Activated T-helper 1 cell treated with anti-CD3 and anti-CD28 coated beads, Interleukin-12 subunit alpha, Interleukin-12 subunit beta, Interleukin-2, Interleukin-4 antibody, amounts not matched to agents 30 ng/mL and 10 ng/mL and 1 ng/mL, durations not matched to agents 14 hours and 24 hours and 36 hours (primary cell): ENCODE results near the gene C3orf80. TPM values are rescaled to one million over a fixed set of nuclear protein-coding genes. Genes with fewer than 3 reads are reported as not detected.
A peak's percentile ranks its signal among the peaks of the same experiment; 100 is the strongest.
"Not testable (repeated sequence)": the region's sequence is repeated elsewhere in the genome, so short reads cannot be mapped to it uniquely, and the experiment has no call there.

Source experiments
- DNase-seq: peaks from one replicate; pipeline ENCODE4 v3.0.0; 2021; ENCODE audit warnings: low spot score
- H3K27ac Mint-ChIP-seq: one replicate; pipeline ENCODE4 v1.8.0; 2021; ENCODE audit warnings: mild to moderate bottlenecking, mixed read lengths
- H3K27me3 Mint-ChIP-seq: one replicate; pipeline ENCODE4 v1.8.0; 2022; ENCODE audit warnings: mild to moderate bottlenecking, moderate library complexity, mixed read lengths; ENCODE audit not compliant: insufficient read depth
- H3K36me3 Mint-ChIP-seq: one replicate; pipeline ENCODE4 v1.8.0; 2021; ENCODE audit warnings: low read depth, mixed read lengths
- H3K4me1 Mint-ChIP-seq: one replicate; pipeline ENCODE4 v1.8.0; 2021; ENCODE audit warnings: low read depth, mixed read lengths
- H3K4me3 Mint-ChIP-seq: one replicate; pipeline ENCODE4 v1.8.0; 2021; ENCODE audit warnings: mild to moderate bottlenecking, moderate library complexity, mixed read lengths
- H3K9me3 Mint-ChIP-seq: one replicate; pipeline ENCODE4 v1.8.0; 2021; ENCODE audit warnings: mixed read lengths
- intact Hi-C: fragments of 100-400 bp; cut with micrococcal nuclease; formaldehyde crosslinking; loops from one replicate; pipeline ENCODE4 v1.15.1; 2024
- total RNA-seq: library from RNA; stranded (reverse); gene quantifications from 2 replicates; pipeline ENCODE4 v1.2.3, GENCODE V29; 2022

Gene C3orf80
- total RNA-seq, 1 donor from 2014 or later, result 0.18 TPM

- intact Hi-C loops, result no loop called here
- Mint-ChIP-seq H3K9me3 (no peaks in the 10 kb centered on the region), H3K36me3 (no peaks in the 10 kb centered on the region), H3K27me3 (peaks cover 57% of the 10 kb centered on the region), H3K4me3 (no peak overlapping the region), H3K27ac (no peak overlapping the region), H3K4me1 (peaks cover 7% of the 10 kb centered on the region)
- no peak for DNase-seq
Observed at GRCh38 chr3:160221019-160221418, 4.2 kb upstream of the C3orf80 start.

- H3K27me3 Mint-ChIP-seq, result peaks cover 62% of the 10 kb centered on the region
- H3K4me3 Mint-ChIP-seq, result peak overlapping the region; percentile 77
- intact Hi-C loops, result no loop called here
- no peak overlapping the region for H3K27ac Mint-ChIP-seq
- no peaks in the 10 kb centered on the region for H3K36me3 Mint-ChIP-seq
- DNase-seq, result no peak
- peaks cover 14% of the 10 kb centered on the region for H3K4me1 Mint-ChIP-seq
- H3K9me3 Mint-ChIP-seq, result no peaks in the 10 kb centered on the region
Observed at GRCh38 chr3:160224256-160224655, 966 bp upstream of the C3orf80 start.

GRCh38 chr3:160224811-160225175, 429 bp upstream of the C3orf80 start:
- peaks cover 65% of the 10 kb centered on the region for H3K27me3 Mint-ChIP-seq
- H3K27ac Mint-ChIP-seq, result peak overlapping the region; percentile 40
- H3K4me3 Mint-ChIP-seq, result peak overlapping the region; percentile 77

GRCh38 chr3:160226026-160226907, 1.0 kb downstream of the C3orf80 start:
- peaks cover 64% of the 10 kb centered on the region for H3K27me3 Mint-ChIP-seq

More at GRCh38 chr3:160224811-160225175, 429 bp upstream of the C3orf80 start:
- DNase-seq, result no peak
- intact Hi-C loops, result loop anchor here (5.0 kb wide), 5 partner anchors 173 to 462 kb away; partner anchors contain the start of genes IFT80, IL12A, KPNA4 and SMC4
- H3K9me3 Mint-ChIP-seq, result no peaks in the 10 kb centered on the region
- no peaks in the 10 kb centered on the region for H3K36me3 Mint-ChIP-seq
- H3K4me1 Mint-ChIP-seq, result peaks cover 14% of the 10 kb centered on the region

GRCh38 chr3:160227419-160227818, 2.2 kb downstream of the C3orf80 start:
- no peaks in the 10 kb centered on the region for H3K9me3 Mint-ChIP-seq
- no peak overlapping the region for H3K27ac Mint-ChIP-seq
- H3K27me3 Mint-ChIP-seq, result peaks cover 63% of the 10 kb centered on the region
- intact Hi-C loops, result loop anchor here (5.0 kb wide), 5 partner anchors 170 to 465 kb away; partner anchors contain the start of genes IFT80, IL12A, KPNA4 and SMC4
- peaks cover 14% of the 10 kb centered on the region for H3K4me1 Mint-ChIP-seq
- H3K36me3 Mint-ChIP-seq, result no peaks in the 10 kb centered on the region
- H3K4me3 Mint-ChIP-seq, result no peak overlapping the region
- DNase-seq, result no peak

More at GRCh38 chr3:160226026-160226907, 1.0 kb downstream of the C3orf80 start:
- DNase-seq, result no peak
- Mint-ChIP-seq H3K27ac (peak overlapping the region; percentile 67), H3K9me3 (no peaks in the 10 kb centered on the region), H3K4me3 (peak overlapping the region; percentile 83), H3K4me1 (peaks cover 14% of the 10 kb centered on the region), H3K36me3 (no peaks in the 10 kb centered on the region)
- intact Hi-C loops, result loop anchor here (5.0 kb wide), 5 partner anchors 171 to 464 kb away; partner anchors contain the start of genes IFT80, IL12A, KPNA4 and SMC4

GRCh38 chr3:160232014-160232413, 6.8 kb downstream of the C3orf80 start:
- Mint-ChIP-seq H3K4me3 (no peak overlapping the region), H3K36me3 (no peaks in the 10 kb centered on the region), H3K9me3 (no peaks in the 10 kb centered on the region), H3K4me1 (no peaks in the 10 kb centered on the region), H3K27me3 (peaks cover 43% of the 10 kb centered on the region), H3K27ac (no peak overlapping the region)
- DNase-seq, result no peak
- intact Hi-C loops, result no loop called here

- DNase-seq, intact Hi-C loops, H3K36me3 Mint-ChIP-seq, H3K9me3 Mint-ChIP-seq, H3K4me3 Mint-ChIP-seq, H3K27ac Mint-ChIP-seq, H3K4me1 Mint-ChIP-seq: not testable (repeated sequence)
- peaks cover 21% of the 10 kb centered on the region for H3K27me3 Mint-ChIP-seq
Observed at GRCh38 chr3:160240719-160241118, 15.5 kb downstream of the C3orf80 start.

- H3K4me3 Mint-ChIP-seq, result no peak overlapping the region
- H3K27ac Mint-ChIP-seq, result no peak overlapping the region
- H3K9me3 Mint-ChIP-seq, result no peaks in the 10 kb centered on the region
- intact Hi-C loops, result no loop called here
- no peak for DNase-seq
- no peaks in the 10 kb centered on the region for H3K36me3 Mint-ChIP-seq
- H3K4me1 Mint-ChIP-seq, result no peaks in the 10 kb centered on the region
- peaks cover 29% of the 10 kb centered on the region for H3K27me3 Mint-ChIP-seq
Observed at GRCh38 chr3:160245261-160245800, 20.1 kb downstream of the C3orf80 start.

- Mint-ChIP-seq H3K4me3 (no peak overlapping the region), H3K4me1 (no peaks in the 10 kb centered on the region), H3K27ac (no peak overlapping the region), H3K9me3 (no peaks in the 10 kb centered on the region), H3K27me3 (peaks cover 21% of the 10 kb centered on the region), H3K36me3 (no peaks in the 10 kb centered on the region)
- intact Hi-C loops, result no loop called here
- DNase-seq, result no peak
Observed at GRCh38 chr3:160247766-160248165, 22.5 kb downstream of the C3orf80 start.

GRCh38 chr3:160253298-160253697, 28.1 kb downstream of the C3orf80 start:
- intact Hi-C loops, result no loop called here
- DNase-seq, result no peak
- H3K9me3 Mint-ChIP-seq, result no peaks in the 10 kb centered on the region
- H3K4me3 Mint-ChIP-seq, result no peak overlapping the region
- no peaks in the 10 kb centered on the region for H3K4me1 Mint-ChIP-seq
- H3K27me3 Mint-ChIP-seq, result peaks cover 9% of the 10 kb centered on the region
- H3K36me3 Mint-ChIP-seq, result no peaks in the 10 kb centered on the region
- no peak overlapping the region for H3K27ac Mint-ChIP-seq

- H3K4me1 Mint-ChIP-seq, result peaks cover 7% of the 10 kb centered on the region
- H3K9me3 Mint-ChIP-seq, result no peaks in the 10 kb centered on the region
- H3K36me3 Mint-ChIP-seq, result peaks cover 4% of the 10 kb centered on the region
- H3K4me3 Mint-ChIP-seq, result no peak overlapping the region
- intact Hi-C loops, result no loop called here
- H3K27ac Mint-ChIP-seq, result no peak overlapping the region
- no peaks in the 10 kb centered on the region for H3K27me3 Mint-ChIP-seq
- no peak for DNase-seq
Observed at GRCh38 chr3:160257606-160258005, 32.4 kb downstream of the C3orf80 start.

- Mint-ChIP-seq H3K27ac (no peak overlapping the region), H3K9me3 (no peaks in the 10 kb centered on the region), H3K4me3 (no peak overlapping the region), H3K36me3 (peaks cover 4% of the 10 kb centered on the region), H3K27me3 (no peaks in the 10 kb centered on the region), H3K4me1 (peaks cover 7% of the 10 kb centered on the region)
- DNase-seq, result no peak
- intact Hi-C loops, result no loop called here
Observed at GRCh38 chr3:160259589-160259988, 34.4 kb downstream of the C3orf80 start.

- H3K9me3 Mint-ChIP-seq, result no peaks in the 10 kb centered on the region
Observed at GRCh38 chr3:160260587-160261270, 35.5 kb downstream of the C3orf80 start.

More at GRCh38 chr3:160260587-160261270, 35.5 kb downstream of the C3orf80 start:
- H3K36me3 Mint-ChIP-seq, result peaks cover 4% of the 10 kb centered on the region
- no peak for DNase-seq
- H3K27me3 Mint-ChIP-seq, result no peaks in the 10 kb centered on the region
- peaks cover 7% of the 10 kb centered on the region for H3K4me1 Mint-ChIP-seq
- H3K4me3 Mint-ChIP-seq, result no peak overlapping the region
- intact Hi-C loops, result no loop called here
- H3K27ac Mint-ChIP-seq, result no peak overlapping the region
